NCI-H1105 (cell line): ENCODE data around the gene GOLGA7B.
"Not testable (repeated sequence)": the region's sequence is repeated elsewhere in the genome, so short reads cannot be mapped to it uniquely, and the experiment has no call there.

Experiments used
- DNase-seq: peaks from one replicate; lab custom pipeline; 2025; lab: John Stamatoyannopoulos, UW

GOLGA7B gene

GRCh38 chr10:97831259-97831658 lies 18.4 kb upstream of the GOLGA7B start:
- no peak for DNase-seq

- no peak for DNase-seq
These were observed 13.2 kb upstream of the GOLGA7B start for GRCh38 chr10:97836446-97836845.

DNA sequence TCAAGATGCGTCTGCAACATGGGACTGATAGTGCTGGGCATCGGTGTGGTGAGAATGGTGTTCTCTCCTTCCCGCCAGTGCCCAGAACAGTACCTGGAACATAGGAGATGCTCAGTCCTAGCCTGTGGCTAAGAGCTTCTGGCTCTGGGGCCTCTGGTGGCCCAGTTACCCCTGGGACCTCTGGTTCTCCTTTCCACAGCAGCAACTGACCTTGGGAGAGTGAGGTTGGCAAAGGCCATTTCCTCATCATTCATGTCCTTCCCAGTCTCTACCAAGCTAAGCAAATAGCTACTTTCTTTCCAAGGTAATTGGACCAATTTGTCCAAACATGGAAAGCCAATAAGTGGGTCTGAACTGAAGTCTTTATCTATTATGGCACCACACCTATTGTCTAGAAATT lies 11.6 kb upstream of the GOLGA7B start:
- DNase-seq = no peak

GRCh38 chr10:97841166-97841565 lies 8.5 kb upstream of the GOLGA7B start:
- not testable (repeated sequence) for DNase-seq

- DNase-seq = not testable (repeated sequence)
These were observed 7.5 kb upstream of the GOLGA7B start for GRCh38 chr10:97842114-97842513.

DNA sequence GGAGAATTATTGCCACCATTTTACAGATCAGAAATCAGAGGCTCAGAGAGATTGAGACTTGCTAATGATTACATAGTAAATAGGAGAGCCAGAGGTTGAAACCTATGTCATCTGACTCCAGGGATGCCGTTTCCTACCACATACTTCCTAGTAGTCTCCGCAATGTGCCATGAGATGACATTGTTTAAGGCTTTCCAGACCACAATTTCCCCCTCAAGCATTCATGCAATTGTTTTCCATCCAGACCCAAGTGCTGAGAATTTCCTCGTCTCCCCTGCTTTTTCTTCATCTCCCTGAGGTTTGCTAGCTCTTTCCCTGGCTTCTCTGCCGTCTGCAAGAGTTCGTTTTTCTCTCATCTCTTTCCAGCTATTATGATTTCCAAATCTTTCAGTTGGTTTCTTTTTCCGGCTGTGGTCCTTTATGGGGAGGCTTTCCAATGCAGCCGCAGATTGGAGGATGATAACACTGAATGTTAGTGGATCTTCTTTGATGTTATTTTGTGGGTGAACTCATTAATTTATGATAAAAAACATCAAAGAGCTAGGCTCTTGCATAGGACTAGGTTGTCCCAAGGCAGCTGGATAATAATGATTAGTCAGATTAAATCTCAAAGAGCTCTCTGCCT lies 6.9 kb upstream of the GOLGA7B start:
- no peak for DNase-seq

GRCh38 chr10:97843281-97843671 lies 6.4 kb upstream of the GOLGA7B start:
- DNase-seq = peak; percentile 46

GRCh38 chr10:97843972-97844371 lies 5.7 kb upstream of the GOLGA7B start:
- not testable (repeated sequence) for DNase-seq

DNA sequence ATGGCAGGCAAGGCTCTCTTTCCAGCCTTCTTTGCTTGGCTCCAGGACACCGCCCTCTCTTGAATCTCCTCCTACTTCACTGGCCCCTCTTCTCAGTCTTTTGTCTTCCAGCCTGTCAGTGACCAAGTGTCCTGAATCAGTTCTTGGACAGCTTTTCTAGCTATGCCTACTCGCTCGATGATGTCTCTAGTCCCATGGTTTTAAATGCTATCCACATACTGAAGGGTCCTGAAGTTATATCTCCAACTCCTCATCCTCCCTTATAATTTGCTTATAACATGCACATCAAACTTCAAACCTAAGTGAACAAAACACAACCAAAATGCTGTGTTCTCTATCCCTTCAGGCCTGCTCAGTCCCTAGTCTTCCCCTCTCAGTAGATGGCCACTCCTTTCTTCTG lies 5.0 kb upstream of the GOLGA7B start:
- DNase-seq = no peak

- peak; percentile 68 for DNase-seq
These were observed 448 bp upstream of the GOLGA7B start for GRCh38 chr10:97849103-97849686.

DNA sequence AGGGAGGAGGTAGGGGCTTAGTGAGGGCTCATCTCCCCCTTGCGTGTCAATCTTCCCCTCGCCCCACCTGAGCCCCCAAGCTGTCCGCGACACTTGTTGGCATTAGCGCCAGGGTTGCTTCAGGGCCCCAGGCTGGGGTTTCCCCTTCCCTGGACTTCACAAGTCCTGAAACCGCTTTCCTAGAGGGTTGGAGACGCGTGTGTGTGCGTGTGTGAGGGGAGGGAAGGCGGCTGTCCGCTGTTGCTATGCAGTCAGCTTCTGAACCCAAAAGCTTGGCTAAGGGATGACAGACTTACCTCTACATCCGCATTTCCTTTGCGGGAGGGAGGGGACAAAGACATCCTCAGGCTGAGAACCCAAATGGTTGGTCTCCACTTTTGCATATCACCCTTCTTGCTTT lies 803 bp downstream of the GOLGA7B start:
- peak; percentile 3 for DNase-seq

DNA sequence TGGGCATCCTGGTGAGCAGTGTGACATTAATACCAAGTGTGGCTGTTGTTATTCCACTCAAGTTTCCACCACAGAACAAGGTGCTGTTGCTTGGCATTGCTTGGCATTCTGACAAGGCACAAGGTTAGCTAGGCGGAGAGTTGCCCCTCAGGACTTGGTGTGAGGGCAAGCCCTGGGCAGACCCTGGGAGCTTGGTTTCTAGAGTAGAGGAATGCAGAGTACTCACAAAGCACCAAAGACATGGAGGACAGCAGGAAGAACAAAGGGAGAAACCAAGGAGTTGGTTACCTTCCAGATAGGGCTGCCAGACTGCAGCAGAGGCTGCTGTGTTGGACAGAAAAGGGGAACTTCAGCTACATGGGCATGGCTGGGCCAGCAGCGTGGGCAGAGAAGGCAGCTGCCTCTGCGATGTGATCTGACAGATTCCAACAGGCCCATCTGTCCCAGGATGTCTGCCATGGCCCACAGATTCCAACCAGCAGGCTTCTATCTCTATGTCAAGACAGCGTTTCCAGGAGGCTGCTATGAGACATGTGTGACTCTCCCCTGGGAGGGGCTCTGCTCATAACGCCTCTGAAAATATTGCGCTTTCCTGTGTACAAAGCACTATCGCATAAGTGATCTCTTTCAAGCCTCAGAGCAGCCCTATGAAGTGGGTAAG lies 1.8 kb downstream of the GOLGA7B start:
- DNase-seq = no peak

GRCh38 chr10:97852277-97852676 lies 2.6 kb downstream of the GOLGA7B start:
- no peak for DNase-seq

GRCh38 chr10:97852840-97853405 lies 3.3 kb downstream of the GOLGA7B start:
- DNase-seq = no peak

DNA sequence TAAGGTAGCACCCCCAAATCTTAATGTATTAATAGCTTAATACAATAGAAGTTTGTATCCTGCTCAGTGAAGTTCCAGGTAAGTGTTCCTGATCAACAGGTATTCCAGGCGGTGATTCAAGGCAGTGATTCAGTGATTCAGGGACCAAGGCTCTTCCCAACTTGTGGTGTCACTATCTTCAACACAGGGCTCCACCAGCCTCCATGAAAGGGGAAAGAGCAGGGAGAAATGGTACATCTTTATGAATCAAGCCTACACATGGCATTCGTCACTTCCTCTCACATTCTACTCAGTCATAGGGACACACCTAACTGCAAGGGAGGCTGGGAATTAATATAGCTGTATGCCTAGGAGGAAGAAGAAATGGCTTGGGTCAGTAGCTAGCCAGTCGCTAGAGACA lies 5.1 kb downstream of the GOLGA7B start:
- DNase-seq = no peak

DNA sequence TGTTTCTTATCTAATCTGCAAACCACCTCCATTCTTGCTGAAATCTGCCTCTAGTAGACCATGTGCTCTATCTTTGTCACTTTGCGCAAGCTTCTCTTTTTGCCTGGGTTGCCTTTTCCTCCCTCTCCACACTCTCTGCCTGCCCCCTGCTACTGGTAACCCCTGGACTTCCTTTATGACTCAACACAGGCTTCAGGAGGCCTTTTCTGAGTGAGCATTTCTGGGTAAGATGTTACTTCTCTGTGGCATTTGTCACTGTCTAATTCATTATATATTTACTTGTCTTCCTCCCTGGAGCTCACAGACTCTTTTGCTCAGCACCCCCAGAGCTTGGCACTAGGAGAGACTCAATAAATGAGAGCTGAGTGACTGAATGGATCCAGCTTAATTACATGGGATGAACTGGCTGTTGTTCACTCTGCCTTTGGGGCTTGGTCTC lies 8.4 kb downstream of the GOLGA7B start:
- no peak for DNase-seq

DNA sequence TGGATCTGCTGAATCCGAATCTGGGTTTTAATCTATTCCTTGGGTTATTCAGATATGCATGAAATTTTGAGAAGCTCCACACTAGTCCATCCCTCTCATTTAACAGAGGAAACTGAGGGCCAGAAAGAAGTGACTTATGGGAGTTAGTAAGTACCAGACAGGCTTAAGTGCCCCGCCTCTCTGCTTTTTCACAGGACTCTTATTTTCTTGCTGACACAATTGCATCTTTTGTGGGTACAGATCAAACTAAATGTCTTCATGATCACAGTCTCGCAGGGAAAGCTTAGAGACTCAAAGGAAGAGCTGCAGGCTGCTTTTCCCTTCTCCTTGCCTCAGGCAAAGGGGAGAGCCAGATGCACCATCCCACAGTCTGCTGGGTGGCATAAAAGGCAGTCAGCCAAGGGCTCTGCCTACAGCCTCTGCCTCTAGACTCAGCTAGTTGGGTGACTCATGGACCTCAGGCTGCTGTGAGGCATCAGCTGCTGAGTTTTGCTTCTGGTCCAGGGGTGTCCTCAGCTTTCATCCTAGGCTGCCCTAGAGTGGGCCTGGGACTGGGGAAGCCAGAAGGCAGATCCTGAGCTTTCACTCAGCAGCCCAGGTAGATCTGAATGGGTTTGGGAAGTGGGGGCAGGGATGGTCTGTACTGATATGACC lies 11.6 kb downstream of the GOLGA7B start:
- no peak for DNase-seq

DNA sequence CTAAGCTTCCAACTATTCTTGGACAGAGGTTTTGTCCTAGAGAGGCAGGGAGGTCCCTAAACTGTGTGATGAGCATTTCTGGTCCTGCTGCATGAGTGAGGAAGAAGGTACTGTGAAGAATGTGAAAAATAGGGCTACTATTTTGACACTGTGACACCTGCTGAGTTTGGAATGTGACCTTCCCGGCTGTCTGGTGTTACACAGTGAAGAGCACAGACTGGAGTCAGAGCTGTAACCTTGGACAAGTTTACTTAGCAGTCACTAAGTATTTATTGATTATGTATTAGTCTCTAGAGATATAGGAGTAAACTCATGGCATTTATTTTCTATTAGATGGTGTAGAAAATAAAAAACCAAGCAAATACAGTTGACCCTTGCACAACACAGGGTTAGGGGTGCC lies 12.3 kb downstream of the GOLGA7B start:
- no peak for DNase-seq

DNA sequence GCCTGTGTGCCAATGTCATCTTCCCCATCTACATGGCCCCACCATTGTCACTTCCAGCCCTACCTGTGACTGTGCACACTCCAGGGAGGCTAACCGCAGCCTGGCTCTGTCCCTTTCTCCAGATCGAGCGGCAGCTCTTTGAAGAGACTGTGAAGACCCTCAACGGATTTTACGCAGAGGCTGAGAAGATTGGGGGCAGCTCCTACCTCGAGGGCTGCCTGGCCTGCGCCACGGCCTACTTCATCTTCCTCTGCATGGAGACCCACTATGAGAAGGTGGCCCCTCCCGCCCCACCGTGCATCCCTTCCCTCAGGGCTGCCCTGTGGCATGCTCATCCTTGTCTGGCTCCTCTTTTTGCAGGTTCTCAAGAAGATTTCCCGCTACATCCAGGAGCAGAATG lies 14.2 kb downstream of the GOLGA7B start:
- DNase-seq = no peak

GRCh38 chr10:97865488-97865887 lies 15.8 kb downstream of the GOLGA7B start:
- no peak for DNase-seq

DNA sequence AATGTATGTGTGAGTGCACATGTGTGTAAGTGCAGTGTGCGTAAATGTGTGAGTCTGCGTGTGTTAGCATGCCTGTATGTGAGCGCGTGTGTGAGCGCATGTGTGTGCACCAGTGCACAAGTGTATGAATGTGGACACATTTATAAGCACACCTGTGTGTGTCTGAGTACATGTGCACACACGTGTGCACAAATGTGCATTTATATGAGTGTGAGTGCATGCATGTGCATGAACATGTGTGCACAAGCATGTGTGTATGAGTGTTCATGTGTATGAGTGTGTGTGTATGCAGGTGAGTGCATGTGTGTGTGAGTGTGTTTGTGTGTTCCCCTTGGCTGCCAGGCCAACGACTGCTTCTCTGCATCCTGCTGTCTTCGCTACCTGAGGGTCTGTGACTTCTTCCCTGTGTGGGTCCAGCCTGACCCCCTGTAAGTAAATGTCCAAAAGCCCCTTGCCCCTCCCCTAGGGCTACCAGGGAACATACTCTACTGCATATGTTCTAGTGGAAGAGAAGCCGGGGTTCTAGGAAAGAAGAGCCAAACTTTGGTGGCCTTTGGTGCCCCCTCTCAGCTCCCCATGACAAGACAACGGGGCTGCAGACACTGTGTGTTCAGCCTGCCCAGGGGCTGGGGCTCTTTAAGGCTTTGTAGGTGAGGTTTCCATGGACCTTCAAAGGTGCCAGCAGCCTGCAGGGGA lies 17.0 kb downstream of the GOLGA7B start:
- DNase-seq = no peak

GRCh38 chr10:97867220-97867800 lies 17.7 kb downstream of the GOLGA7B start:
- DNase-seq = no peak
